NCI-H748 treated with DMSO at 0.1 percent for 48 hours (cell line): ENCODE data around the gene RNF217.
A peak's percentile ranks its signal among the peaks of the same experiment; 100 is the strongest.

Experiments used
- DNase-seq: peaks from one replicate; lab custom pipeline; 2025; lab: John Stamatoyannopoulos, UW

RNF217 gene

GRCh38 chr6:125099211-125100073 lies 137.2 kb downstream of the RNF217 start:
- DNase-seq = peak; percentile 33

GRCh38 chr6:125100074-125100652 lies 137.9 kb downstream of the RNF217 start:
- DNase-seq = no peak

DNA sequence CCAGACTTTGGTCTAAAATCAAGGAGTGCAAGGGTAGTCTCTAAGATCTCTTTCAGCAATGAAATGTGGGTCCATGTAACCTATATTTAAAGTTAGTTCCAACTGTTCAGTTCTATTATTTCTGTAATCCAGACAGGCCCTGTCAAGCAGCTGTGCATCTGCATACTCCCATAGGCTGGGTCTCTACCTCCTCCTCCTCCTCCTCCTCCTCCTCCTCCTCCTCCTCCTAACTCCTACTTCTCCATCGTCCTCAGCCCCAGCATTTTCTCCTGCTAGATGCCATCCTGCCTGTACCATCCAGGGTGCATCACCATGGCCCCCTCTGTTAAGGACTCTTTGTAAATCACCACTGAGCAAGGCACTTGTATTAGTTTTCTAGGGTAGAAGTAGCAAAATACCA lies 138.9 kb downstream of the RNF217 start:
- DNase-seq = no peak

- DNase-seq = no peak
Observed at GRCh38 chr6:125101631-125102030, 139.4 kb downstream of the RNF217 start.

DNA sequence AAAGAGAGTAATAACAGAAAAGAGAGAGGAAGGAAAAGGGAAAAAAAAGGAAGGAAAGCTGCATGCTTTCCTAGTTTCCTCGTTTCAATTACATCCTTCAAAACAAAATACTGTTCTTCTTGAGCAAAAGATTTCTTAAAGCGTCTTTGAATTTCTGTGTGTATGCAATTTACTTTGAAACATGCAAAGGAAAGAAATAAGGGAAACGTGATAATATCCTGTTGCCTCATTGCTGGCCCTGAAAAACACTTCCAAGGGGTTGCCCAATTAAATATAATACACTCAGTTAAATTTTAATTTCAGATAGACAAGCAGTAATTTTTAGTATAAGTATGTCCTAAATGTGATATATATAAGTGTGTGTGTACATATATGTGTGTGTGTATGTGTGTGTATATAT lies 140.2 kb downstream of the RNF217 start:
- DNase-seq = no peak

GRCh38 chr6:125102891-125103290 lies 140.7 kb downstream of the RNF217 start:
- DNase-seq = no peak

GRCh38 chr6:125104425-125104824 lies 142.2 kb downstream of the RNF217 start:
- DNase-seq = peak; percentile 25

DNA sequence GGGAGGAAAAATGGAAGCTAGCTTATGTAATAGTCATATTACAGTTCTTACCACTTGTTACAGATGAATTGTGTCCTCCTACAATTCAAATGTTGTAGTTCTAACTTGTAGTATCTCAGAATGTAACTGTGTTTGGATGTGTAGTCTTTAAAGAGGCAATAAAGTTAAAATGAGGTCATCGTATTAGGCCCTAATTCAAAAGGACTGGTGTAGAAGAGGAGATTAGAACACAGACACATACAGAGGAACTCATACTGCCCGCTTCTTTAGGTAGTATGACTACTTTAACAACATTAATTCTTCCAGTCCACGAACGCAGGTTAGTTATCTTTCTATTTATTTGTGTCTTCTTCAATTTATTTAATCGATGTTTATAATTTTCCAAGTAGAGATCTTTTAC lies 144.8 kb downstream of the RNF217 start:
- no peak for DNase-seq

DNA sequence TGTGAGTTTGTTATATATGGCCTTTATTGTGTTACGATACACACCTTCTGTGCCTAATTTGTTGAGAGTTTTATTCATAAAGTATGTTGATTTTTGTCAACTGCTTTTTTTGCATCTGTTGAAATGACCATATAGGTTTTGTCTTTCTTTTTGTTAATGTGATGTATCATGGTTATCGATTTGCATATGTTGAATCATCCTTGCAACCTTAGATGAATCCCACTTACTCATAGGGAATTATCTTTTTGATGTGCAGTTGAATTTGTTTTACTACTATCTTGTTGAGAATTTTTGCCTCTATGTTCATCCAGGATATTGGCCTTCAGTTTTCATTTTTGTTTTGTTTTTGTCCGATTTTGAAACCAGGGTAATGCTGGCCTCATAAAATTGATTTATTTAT lies 145.7 kb downstream of the RNF217 start:
- DNase-seq = no peak

GRCh38 chr6:125110056-125110455 lies 147.8 kb downstream of the RNF217 start:
- no peak for DNase-seq

GRCh38 chr6:125111219-125111983 lies 149.2 kb downstream of the RNF217 start:
- DNase-seq = no peak

DNA sequence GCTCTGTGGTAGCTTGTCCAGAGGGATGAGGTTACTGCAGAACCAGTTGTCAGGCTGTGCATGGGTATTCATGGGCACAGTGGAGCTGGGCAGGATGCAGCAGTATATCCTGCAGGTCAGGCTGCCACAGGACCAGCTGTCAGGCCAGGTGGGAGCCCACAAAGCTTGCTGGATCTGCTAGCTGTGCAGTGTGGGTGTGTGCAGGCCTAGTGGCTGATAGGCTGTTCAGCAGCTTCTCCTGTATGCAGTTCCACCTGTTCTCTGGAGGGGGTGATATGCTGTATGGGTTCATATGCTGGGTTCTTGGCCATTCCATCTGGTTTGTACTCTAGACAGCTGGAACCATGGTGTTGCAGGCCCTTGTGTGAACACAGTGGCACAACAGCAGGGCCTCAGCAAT lies 150.7 kb downstream of the RNF217 start:
- no peak for DNase-seq

DNA sequence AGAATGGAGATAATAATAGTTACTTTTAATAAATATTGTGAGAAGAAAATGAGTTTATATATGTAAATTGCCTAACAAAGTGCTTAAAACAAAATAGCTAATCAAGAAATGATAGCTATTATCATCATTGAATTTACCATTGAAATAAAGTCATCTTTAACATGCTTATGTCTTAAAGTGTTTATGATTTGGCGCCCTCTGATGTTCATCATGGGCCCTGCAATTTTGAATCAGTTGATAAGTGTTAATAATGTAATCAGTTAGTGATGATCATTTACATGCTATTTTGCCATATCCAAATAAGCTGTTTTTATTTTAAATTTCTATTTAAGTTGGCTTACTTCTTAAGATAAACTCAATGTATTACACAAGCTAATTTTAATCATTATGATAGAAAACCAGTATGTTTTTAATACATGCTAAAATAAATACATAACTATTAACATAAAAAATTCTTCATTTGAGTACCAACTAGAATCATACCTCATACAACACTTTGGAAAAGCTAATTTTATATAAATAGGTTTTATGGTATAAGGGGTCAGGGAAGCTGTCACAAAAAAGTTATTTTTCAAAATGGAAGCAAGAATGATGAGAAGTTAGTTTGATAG lies 152.1 kb downstream of the RNF217 start:
- DNase-seq = peak; percentile 30

DNA sequence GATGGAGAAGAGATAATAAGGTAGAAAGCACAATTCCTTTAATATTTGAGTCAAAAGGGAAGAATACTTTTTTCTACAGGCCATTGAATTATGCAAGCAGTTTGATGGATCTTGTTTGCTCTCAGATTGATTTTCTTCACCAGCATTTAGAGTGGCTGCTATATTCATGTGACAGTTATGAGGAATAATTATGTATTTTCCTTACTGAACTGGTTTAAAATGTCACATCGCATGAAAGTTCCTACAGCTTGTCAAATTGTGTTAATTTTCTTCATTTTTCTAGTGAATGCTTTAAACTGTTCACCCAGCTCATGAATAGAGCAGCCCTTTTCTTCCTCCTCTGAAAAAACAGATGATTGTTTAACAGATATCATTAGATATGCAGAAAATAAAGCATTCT lies 153.9 kb downstream of the RNF217 start:
- no peak for DNase-seq

GRCh38 chr6:125116710-125117109 lies 154.5 kb downstream of the RNF217 start:
- no peak for DNase-seq

DNA sequence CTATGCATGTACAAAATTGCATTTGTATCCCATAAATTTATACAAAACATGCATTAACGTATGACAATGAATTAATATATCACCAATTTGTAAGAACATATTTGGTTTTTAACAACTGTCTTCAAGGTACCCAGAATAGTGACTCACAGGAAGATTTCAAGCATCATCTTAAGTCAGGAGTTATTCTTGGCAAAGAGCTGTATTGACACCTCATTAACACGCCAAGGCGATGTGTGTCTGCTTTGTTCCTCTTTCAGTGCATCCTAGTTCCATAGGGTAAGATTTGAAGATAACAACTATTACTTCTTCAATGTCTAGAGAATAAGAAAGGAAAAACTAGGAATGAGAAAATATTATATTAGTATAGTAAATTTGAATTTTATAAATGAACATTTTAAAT lies 155.6 kb downstream of the RNF217 start:
- DNase-seq = no peak

- no peak for DNase-seq
Observed at GRCh38 chr6:125120054-125120590, 157.9 kb downstream of the RNF217 start.

DNA sequence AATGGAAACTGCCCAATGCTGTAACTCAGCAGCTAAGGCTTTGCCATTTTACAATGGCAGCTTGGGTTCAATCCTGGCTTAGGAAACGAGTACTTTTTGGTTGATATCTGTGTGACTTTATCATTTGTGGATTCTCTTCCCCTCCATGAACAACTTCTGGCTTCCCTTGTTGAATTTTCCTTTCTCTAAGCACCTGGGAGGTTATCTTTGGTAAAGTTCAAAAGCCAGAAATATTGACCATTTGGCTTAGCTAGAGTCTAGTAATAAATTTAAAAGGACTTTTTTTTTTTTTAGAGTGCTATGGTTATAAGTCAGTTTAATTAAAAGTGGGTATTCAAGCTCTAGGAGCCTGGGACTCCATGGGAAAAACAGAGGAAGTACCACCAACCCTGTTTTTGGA lies 159.7 kb downstream of the RNF217 start:
- DNase-seq = no peak

DNA sequence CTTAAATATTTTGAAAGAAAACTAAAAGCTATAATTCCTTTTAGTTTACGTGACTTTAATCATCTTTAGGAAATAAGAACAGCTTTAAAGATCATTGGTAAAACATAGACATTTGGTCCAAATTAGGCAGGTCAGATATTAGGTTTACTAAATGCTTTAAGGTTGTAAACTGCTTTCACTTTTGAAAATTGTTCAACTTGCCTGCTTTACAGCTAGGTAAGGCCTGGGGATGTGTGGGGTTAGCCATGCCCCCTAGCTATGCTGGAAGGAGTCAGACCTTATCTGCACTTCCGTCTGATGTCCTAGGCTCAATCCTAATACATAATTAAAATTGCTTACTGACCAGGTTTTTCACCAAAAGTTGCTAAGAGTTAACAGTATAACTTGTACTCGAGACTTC lies 160.8 kb downstream of the RNF217 start:
- no peak for DNase-seq

GRCh38 chr6:125123468-125124048 lies 161.3 kb downstream of the RNF217 start:
- no peak for DNase-seq

DNA sequence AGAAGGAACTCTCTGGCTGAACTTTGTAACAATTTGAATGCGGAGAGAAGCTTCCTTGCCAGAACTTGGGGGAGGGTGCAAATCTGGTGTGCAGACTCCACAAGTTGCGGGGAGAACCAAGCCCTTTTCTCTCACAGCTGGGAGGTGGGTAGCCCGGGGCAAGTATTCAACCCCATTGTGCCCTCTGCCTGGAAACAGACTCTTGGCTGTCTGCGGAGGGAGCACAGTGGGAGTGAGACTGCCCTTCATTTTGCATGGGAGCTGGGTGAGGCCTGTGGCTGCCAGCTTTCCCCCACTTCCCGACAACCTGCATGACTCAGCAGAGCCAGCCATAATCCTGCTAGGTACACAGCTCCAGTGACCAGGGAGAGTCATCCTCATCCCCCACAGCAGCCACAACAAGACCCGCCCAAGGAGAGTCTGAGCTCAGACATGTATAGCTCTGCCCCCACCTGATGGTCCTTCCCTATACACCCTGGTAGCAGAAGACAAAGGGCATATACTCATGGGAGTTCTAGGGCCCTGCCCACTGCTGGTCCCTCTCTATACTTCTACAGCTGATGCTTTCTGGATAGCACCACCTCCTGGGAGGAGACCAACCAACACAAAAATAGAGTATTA lies 161.9 kb downstream of the RNF217 start:
- no peak for DNase-seq
